HG03060 (cell line): ENCODE results near the gene AGTRAP.

Experiments used
- ATAC-seq: cut with Tn5 transposase; IDR thresholded peaks from one replicate; pipeline ENCODE4 v1.9.1; 2021; ENCODE audit warnings: low read depth, moderate number of reproducible peaks; ENCODE audit not compliant: unreplicated experiment

Gene AGTRAP

GRCh38 chr1:11780380-11781147, 44.6 kb downstream of the AGTRAP start:
- no peak for ATAC-seq

- no peak for ATAC-seq
These were observed 45.4 kb downstream of the AGTRAP start for GRCh38 chr1:11781297-11781696.

GRCh38 chr1:11782127-11782708, 46.3 kb downstream of the AGTRAP start:
- ATAC-seq, result no peak

GRCh38 chr1:11783556-11783955, 47.6 kb downstream of the AGTRAP start:
- no peak for ATAC-seq

GRCh38 chr1:11784256-11784992, 48.5 kb downstream of the AGTRAP start:
- ATAC-seq, result no peak

- no peak for ATAC-seq
These were observed 49.2 kb downstream of the AGTRAP start for GRCh38 chr1:11784993-11785769.

GRCh38 chr1:11786168-11786567, 50.2 kb downstream of the AGTRAP start:
- ATAC-seq, result no peak

- no peak for ATAC-seq
These were observed 51.4 kb downstream of the AGTRAP start for GRCh38 chr1:11787251-11787803.

GRCh38 chr1:11787804-11788436, 52.0 kb downstream of the AGTRAP start:
- no peak for ATAC-seq

- ATAC-seq, result no peak
These were observed 52.7 kb downstream of the AGTRAP start for GRCh38 chr1:11788549-11789053.

GRCh38 chr1:11789126-11790067, 53.5 kb downstream of the AGTRAP start:
- ATAC-seq, result no peak

GRCh38 chr1:11790101-11790879, 54.4 kb downstream of the AGTRAP start:
- no peak for ATAC-seq

- ATAC-seq, result no peak
These were observed 55.2 kb downstream of the AGTRAP start for GRCh38 chr1:11790880-11791715.

- no peak for ATAC-seq
These were observed 56.2 kb downstream of the AGTRAP start for GRCh38 chr1:11792106-11792505.

- ATAC-seq, result no peak
These were observed 57.9 kb downstream of the AGTRAP start for GRCh38 chr1:11793819-11794218.

- no peak for ATAC-seq
These were observed 58.7 kb downstream of the AGTRAP start for GRCh38 chr1:11794446-11795237.
